ENCODE data around the gene CGREF1.
A peak's percentile ranks its signal among the peaks of the same experiment; 100 is the strongest.

CGREF1 gene

DNA sequence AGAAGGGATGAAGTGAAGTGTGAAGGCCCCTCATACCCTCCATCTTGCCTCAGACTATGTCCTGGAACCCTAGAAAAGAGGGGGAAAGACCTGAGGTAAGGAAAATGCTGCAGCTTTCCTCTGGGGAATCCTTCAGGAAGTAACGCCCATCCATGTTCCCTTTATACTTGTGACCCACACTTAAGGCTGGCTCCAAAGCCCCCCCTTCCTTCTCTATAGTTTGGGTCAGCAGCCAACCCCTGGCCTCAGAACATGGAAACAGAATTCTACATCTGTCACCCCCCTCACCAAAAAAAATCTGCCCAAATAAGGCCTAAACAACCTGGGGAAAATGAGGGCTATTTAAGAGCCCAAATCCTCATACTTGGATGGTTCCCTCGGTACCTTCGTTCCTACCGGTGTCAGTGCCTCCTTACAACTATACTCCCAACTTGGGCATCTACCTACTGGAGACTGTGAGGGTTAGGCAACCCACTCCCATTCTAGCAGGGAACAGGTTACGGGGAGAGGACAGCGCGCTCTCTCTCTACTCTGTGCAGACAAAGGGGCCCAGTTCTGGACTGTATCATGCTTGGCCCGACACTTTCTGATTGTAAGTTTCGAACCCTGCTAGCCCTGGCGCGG is 48.2 kb downstream of the CGREF1 start:
- H3K27me3 ChIP-seq (ENCODE audit: insufficient read depth, poor library complexity, severe bottlenecking) = no peaks in the 10 kb centered on the region
- H3K9me3 ChIP-seq (ENCODE audit: severe bottlenecking) = no peaks in the 10 kb centered on the region
- ATAC-seq (ENCODE audit: low read depth) = peak; percentile 4; the same call in 1 of the 3 replicates
- peaks cover 34% of the 10 kb centered on the region for H3K36me3 ChIP-seq (ENCODE audit: low read depth)
- TF ChIP-seq, protein P1, sequence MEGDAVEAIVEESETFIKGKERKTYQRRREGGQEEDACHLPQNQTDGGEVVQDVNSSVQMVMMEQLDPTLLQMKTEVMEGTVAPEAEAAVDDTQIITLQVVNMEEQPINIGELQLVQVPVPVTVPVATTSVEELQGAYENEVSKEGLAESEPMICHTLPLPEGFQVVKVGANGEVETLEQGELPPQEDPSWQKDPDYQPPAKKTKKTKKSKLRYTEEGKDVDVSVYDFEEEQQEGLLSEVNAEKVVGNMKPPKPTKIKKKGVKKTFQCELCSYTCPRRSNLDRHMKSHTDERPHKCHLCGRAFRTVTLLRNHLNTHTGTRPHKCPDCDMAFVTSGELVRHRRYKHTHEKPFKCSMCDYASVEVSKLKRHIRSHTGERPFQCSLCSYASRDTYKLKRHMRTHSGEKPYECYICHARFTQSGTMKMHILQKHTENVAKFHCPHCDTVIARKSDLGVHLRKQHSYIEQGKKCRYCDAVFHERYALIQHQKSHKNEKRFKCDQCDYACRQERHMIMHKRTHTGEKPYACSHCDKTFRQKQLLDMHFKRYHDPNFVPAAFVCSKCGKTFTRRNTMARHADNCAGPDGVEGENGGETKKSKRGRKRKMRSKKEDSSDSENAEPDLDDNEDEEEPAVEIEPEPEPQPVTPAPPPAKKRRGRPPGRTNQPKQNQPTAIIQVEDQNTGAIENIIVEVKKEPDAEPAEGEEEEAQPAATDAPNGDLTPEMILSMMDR (IDR thresholded peaks at IDR 0.05; ENCODE audit: poor library complexity, severe bottlenecking) = no peak
- no peak for DNase-seq (ENCODE audit: low spot score)
- peaks cover 3% of the 10 kb centered on the region for H3K4me1 ChIP-seq (ENCODE audit: insufficient read depth, poor library complexity, severe bottlenecking)
- H3K27ac ChIP-seq (ENCODE audit: poor library complexity, severe bottlenecking) = peak overlapping the region; percentile 49
- peak overlapping the region; percentile 77 for H3K4me3 ChIP-seq (ENCODE audit: severe bottlenecking)

DNA sequence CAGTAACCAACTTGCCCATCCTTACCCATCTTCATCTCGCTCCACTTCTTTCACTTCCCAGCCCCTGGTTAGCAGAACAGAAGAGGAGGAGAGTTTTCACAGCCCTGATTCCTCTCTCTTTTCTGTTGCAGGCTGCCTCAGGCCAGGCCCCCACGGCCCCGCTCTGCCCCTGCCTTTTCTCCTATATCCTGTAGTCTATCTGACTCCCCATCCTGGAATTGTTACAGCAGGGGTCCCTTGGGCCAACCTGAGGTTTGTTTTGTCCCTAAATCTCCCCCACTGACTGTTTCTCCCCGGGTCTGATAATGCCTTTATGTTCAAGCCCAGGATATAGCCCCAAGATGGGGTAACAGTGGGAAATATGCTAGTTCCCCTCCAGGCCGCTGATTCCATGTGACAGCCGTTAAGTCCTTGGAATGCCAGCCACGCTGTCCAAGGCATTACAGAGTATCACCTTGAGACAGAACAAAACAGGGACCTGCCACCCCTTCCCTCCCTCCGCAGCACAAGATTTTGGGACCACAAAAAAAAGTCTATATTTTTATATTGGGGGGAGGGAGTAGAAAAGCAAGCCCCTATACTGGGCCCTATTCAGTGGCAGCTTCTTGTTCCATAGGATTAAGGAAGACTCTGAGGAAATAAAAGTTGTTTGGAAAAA is 48.8 kb downstream of the CGREF1 start:
- Histone ChIP-seq H3K27me3 (ENCODE audit: insufficient read depth, poor library complexity, severe bottlenecking) (no peaks in the 10 kb centered on the region), H3K4me3 (ENCODE audit: severe bottlenecking) (peak overlapping the region; percentile 77), H3K9me3 (ENCODE audit: severe bottlenecking) (no peaks in the 10 kb centered on the region), H3K27ac (ENCODE audit: poor library complexity, severe bottlenecking) (peak overlapping the region; percentile 49), H3K4me1 (ENCODE audit: insufficient read depth, poor library complexity, severe bottlenecking) (peaks cover 3% of the 10 kb centered on the region), H3K36me3 (ENCODE audit: low read depth) (peaks cover 34% of the 10 kb centered on the region)
- TF ChIP-seq, protein P1 (IDR thresholded peaks at IDR 0.05; ENCODE audit: poor library complexity, severe bottlenecking) = no peak
- no peak for ATAC-seq (ENCODE audit: low read depth)
- no peak for DNase-seq (ENCODE audit: low spot score)

DNA sequence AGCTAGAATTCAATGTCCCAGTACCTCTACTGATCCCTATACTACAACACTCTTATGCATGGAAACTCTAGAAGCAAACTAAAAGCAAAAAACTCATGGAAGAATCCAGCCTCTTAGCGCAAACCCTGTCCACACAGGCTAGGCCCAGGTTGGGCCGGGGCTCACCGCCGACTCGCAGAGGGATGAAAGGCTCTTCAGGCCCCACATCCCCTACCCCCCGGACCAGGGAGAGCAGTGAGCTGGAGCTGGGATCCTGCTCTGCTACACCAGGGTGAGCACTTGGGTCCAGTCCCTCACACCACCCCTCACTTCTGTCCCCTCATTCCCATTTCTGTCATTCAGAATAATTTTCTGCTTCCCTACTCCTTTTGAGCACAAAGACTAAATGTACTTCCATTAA is 49.5 kb downstream of the CGREF1 start:
- H3K36me3 ChIP-seq (ENCODE audit: low read depth) = peaks cover 34% of the 10 kb centered on the region
- ATAC-seq (ENCODE audit: low read depth) (no peak), DNase-seq (ENCODE audit: low spot score) (no peak)
- no peak overlapping the region for H3K4me3 ChIP-seq (ENCODE audit: severe bottlenecking)
- H3K27me3 ChIP-seq (ENCODE audit: insufficient read depth, poor library complexity, severe bottlenecking) = no peaks in the 10 kb centered on the region
- no peak overlapping the region for H3K27ac ChIP-seq (ENCODE audit: poor library complexity, severe bottlenecking)
- peaks cover 3% of the 10 kb centered on the region for H3K4me1 ChIP-seq (ENCODE audit: insufficient read depth, poor library complexity, severe bottlenecking)
- H3K9me3 ChIP-seq (ENCODE audit: severe bottlenecking) = no peaks in the 10 kb centered on the region
- TF ChIP-seq, protein P1 (IDR thresholded peaks at IDR 0.05; ENCODE audit: poor library complexity, severe bottlenecking) = no peak

DNA sequence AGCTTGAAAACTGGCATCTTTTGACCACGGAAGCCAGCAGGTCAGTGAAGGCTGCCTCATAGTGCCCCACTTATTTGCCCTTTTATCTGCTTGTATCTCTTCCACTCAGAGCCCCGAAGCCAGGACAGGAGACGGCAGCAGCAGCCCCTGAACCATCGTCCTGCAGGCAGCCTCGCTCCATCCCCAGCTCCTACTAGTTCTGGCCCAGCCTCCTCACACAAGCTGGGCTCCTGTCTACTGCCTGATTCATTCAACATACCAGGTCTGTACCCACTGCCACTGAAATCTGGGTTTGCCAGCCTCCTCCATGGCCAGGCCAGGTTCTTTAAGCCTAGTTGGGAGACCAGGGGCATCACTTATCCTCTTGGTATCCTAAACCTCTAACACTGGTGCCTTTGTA is 51.5 kb downstream of the CGREF1 start:
- DNase-seq (ENCODE audit: low spot score) (no peak), ATAC-seq (ENCODE audit: low read depth) (no peak)
- no peaks in the 10 kb centered on the region for H3K27me3 ChIP-seq (ENCODE audit: insufficient read depth, poor library complexity, severe bottlenecking)
- no peak overlapping the region for H3K4me3 ChIP-seq (ENCODE audit: severe bottlenecking)
- H3K4me1 ChIP-seq (ENCODE audit: insufficient read depth, poor library complexity, severe bottlenecking) = peaks cover 3% of the 10 kb centered on the region
- peaks cover 38% of the 10 kb centered on the region for H3K36me3 ChIP-seq (ENCODE audit: low read depth)
- H3K27ac ChIP-seq (ENCODE audit: poor library complexity, severe bottlenecking) = no peak overlapping the region
- H3K9me3 ChIP-seq (ENCODE audit: severe bottlenecking) = no peaks in the 10 kb centered on the region
- TF ChIP-seq, protein P1 (IDR thresholded peaks at IDR 0.05; ENCODE audit: poor library complexity, severe bottlenecking) = no peak

DNA sequence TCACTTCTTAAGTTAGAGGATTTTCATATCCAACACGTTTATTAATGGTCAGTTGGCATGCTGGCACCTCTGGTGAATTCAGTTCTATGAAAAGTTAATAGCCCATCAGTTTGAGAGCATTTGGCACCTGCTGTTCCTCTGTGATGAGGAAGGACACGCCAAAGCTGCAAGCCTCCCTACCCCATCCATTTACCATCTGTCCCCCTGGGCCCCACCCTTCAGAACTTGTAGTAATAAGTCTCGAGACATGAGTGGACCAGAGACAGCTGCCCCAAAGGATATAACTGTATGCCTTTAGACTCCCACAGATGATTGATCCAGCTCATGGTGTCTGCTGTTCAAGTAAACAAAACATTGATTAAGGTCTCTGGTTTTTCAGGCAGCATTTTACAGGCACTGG is 53.8 kb downstream of the CGREF1 start:
- no peak for DNase-seq (ENCODE audit: low spot score)
- Histone ChIP-seq H3K4me1 (ENCODE audit: insufficient read depth, poor library complexity, severe bottlenecking) (no peaks in the 10 kb centered on the region), H3K9me3 (ENCODE audit: severe bottlenecking) (no peaks in the 10 kb centered on the region), H3K27ac (ENCODE audit: poor library complexity, severe bottlenecking) (no peak overlapping the region), H3K36me3 (ENCODE audit: low read depth) (peaks cover 33% of the 10 kb centered on the region), H3K4me3 (ENCODE audit: severe bottlenecking) (no peak overlapping the region), H3K27me3 (ENCODE audit: insufficient read depth, poor library complexity, severe bottlenecking) (no peaks in the 10 kb centered on the region)
- TF ChIP-seq, protein P1 (IDR thresholded peaks at IDR 0.05; ENCODE audit: poor library complexity, severe bottlenecking) = no peak
- no peak for ATAC-seq (ENCODE audit: low read depth)

Measured in RWPE2 (cell line).